Ovary (tissue), 9 donors: ENCODE data around the gene MPRIP. TPM values are rescaled to one million over a fixed set of nuclear protein-coding genes. Genes with fewer than 3 reads are reported as not detected.

Experiments used
- DNase-seq, 5 donors: peaks; one replicate each; pipeline ENCODE4 v3.0.0-alpha.2; 2019 to 2020
- H3K27ac ChIP-seq, 2 donors: fragments of 200-600 bp; one replicate each; pipeline versions ENCODE4 v1.5.1 to v1.8.0; 2019 to 2022
- H3K27me3 ChIP-seq: fragments of 200-600 bp; one replicate; pipeline ENCODE4 v1.8.0; 2022
- H3K36me3 ChIP-seq: fragments of 200-600 bp; sonication (generic); one replicate; pipeline ENCODE4 v1.5.1; 2019
- H3K4me1 ChIP-seq: one replicate; pipeline ENCODE4 v1.8.1; 2013; ENCODE audit warnings: mild to moderate bottlenecking, moderate library complexity; ENCODE audit not compliant: insufficient read depth
- H3K4me3 ChIP-seq: fragments of 200-600 bp; sonication (generic); one replicate; pipeline ENCODE4 v1.5.1; 2017
- H3K9me3 ChIP-seq, 2 donors: fragments of 200-600 bp in 1 of 2; sonication (generic) in 1 of 2; one replicate each; pipeline versions ENCODE4 v1.5.1 to v1.8.1; 2013 to 2019; ENCODE audit warnings: mild to moderate bottlenecking in 1 of 2, moderate library complexity in 1 of 2
- CTCF ChIP-seq, 3 donors: fragments of 450-650 bp in 2 of 3; fragments of 200-600 bp in 1 of 3; IDR thresholded peaks; one replicate each; pipeline versions ENCODE4 v1.5.1 to v1.8.0; 2016 to 2022; ENCODE audit warnings: antibody characterized with exemption in 3 of 3, mild to moderate bottlenecking in 1 of 3
- EP300 ChIP-seq: sonication (generic); formaldehyde crosslinking; IDR thresholded peaks from one replicate; pipeline ENCODE4 v1.6.1; 2017; ENCODE audit warnings: antibody characterized with exemption
- POLR2A ChIP-seq: fragments of 450-650 bp; IDR thresholded peaks from one replicate; pipeline ENCODE4 v1.6.1; 2017; ENCODE audit warnings: antibody characterized with exemption, mild to moderate bottlenecking, moderate library complexity
- WGBS, 3 donors: extraction: QIAGEN DNeasy Blood & Tissue Kit in 1 of 3; methylation state at CpG; one replicate each; pipeline versions ENCODE4 v1.1.5 to v1.1.7; 2013 to 2017; 5-methylcytosine and 5-hydroxymethylcytosine counted together
- intact Hi-C, 4 donors: fragments of 100-400 bp; cut with DNase I; formaldehyde crosslinking; loops; one replicate each; pipeline versions ENCODE4 v1.11.0 to v1.15.1; 2022 to 2023
- polyA plus RNA-seq, 2 donors: library from polyadenylated mRNA; stranded (reverse); fragments of 200-250 nt in 1 of 2; fragments of 350-450 nt in 1 of 2; fragmentation: Illumina TruSeq in 1 of 2; extraction: RNeasy Lipid Tissue Mini Kit (QIAGEN cat#74804) in 1 of 2; gene quantifications; one replicate each; pipeline ENCODE4 v1.2.3, GENCODE V29; 2013 to 2014
- total RNA-seq, 7 donors: library from RNA; depleted of rRNA in 2 of 7; stranded (reverse); fragments of >200 nt in 2 of 7; fragmentation: NEBNext Ultra II Directional in 3 of 7; extraction: Animal tissue kit (Norgen Biotek cat#: 25700) in 3 of 7; gene quantifications; one replicate each; pipeline versions ENCODE4 v1.1.0 to v1.2.4, GENCODE V29; 2016 to 2023
- donor health status: DM: no; HTN: no; CAD: no; lungs with moderate emphysema.
- donor health status: DM: no; HTN: no; CAD: no.
- donor health status: Bipolar disorder and iron deficiency.
- donor health status: DM: yes; HTN: yes; CAD: no.
- donor health status: DM: no; HTN: no; CAD: no.
- donor health status: DM: yes; HTN: yes; CAD: no.

Gene MPRIP
- total and polyA plus RNA-seq, 9 donors = 72.3 to 256 (median 202) TPM

- Histone ChIP-seq H3K9me3 (no peaks in the 10 kb centered on the region), H3K27me3 (no peaks in the 10 kb centered on the region), H3K4me3 (no peak overlapping the region), H3K27ac (peak overlapping the region in 1 of 2 donors; percentile 40), H3K36me3 (no peaks in the 10 kb centered on the region), H3K4me1 (peaks cover 38% of the 10 kb centered on the region)
- intact Hi-C loops = loop anchor here in 1 of 4 donors (5.0 kb wide), 1 partner anchor 48 kb away; no protein-coding TSS in a partner anchor
- 6 to 9% (median 6%) methylated on average over 3 of the region's 3 CpGs for WGBS, 3 donors
- TF ChIP-seq EP300 = no peak
- TF ChIP-seq POLR2A = no peak
- no peak for TF ChIP-seq CTCF (IDR thresholded peaks at IDR 0.05)
- peak in 1 of 5 donors; percentile 38 for DNase-seq
These were observed 78.4 kb downstream of the MPRIP start for GRCh38 chr17:17120701-17121100.

GRCh38 chr17:17121162-17121561, 78.9 kb downstream of the MPRIP start:
- Histone ChIP-seq H3K36me3 (no peaks in the 10 kb centered on the region), H3K27ac (no peak overlapping the region), H3K27me3 (no peaks in the 10 kb centered on the region), H3K4me1 (peaks cover 38% of the 10 kb centered on the region), H3K9me3 (no peaks in the 10 kb centered on the region), H3K4me3 (no peak overlapping the region)
- DNase-seq = no peak
- TF ChIP-seq EP300 = no peak
- TF ChIP-seq CTCF (IDR thresholded peaks at IDR 0.05) = no peak
- TF ChIP-seq POLR2A = no peak
- intact Hi-C loops = loop anchor here in 1 of 4 donors (5.0 kb wide), 1 partner anchor 49 kb away; no protein-coding TSS in a partner anchor
- 67 to 73% (median 69%) methylated on average over 8 of the region's 8 CpGs for WGBS, 3 donors

- Histone ChIP-seq H3K9me3 (no peaks in the 10 kb centered on the region), H3K27ac (no peak overlapping the region), H3K4me1 (peaks cover 26% of the 10 kb centered on the region), H3K27me3 (no peaks in the 10 kb centered on the region), H3K4me3 (no peak overlapping the region), H3K36me3 (no peaks in the 10 kb centered on the region)
- intact Hi-C loops = loop anchor here in 1 of 4 donors (5.0 kb wide), 1 partner anchor 51 kb away; no protein-coding TSS in a partner anchor
- TF ChIP-seq EP300 (no peak), POLR2A (no peak), CTCF (IDR thresholded peaks at IDR 0.05) (no peak)
- no peak for DNase-seq
- 90 to 91% (median 91%) methylated on average over 10 of the region's 10 CpGs for WGBS, 3 donors
These were observed 80.7 kb downstream of the MPRIP start for GRCh38 chr17:17122781-17123483.

- no peak overlapping the region for H3K4me3 ChIP-seq
- H3K27me3 ChIP-seq = no peaks in the 10 kb centered on the region
- WGBS, 3 donors = 91 to 94% (median 92%) methylated on average over 3 of the region's 3 CpGs
- intact Hi-C loops = loop anchor here in 1 of 4 donors (5.0 kb wide), 1 partner anchor 52 kb away; no protein-coding TSS in a partner anchor
- H3K27ac ChIP-seq = no peak overlapping the region
- no peaks in the 10 kb centered on the region for H3K36me3 ChIP-seq
- no peak for DNase-seq
- H3K4me1 ChIP-seq = peaks cover 13% of the 10 kb centered on the region
- TF ChIP-seq EP300 (no peak), POLR2A (no peak), CTCF (IDR thresholded peaks at IDR 0.05) (no peak)
- H3K9me3 ChIP-seq = no peaks in the 10 kb centered on the region
These were observed 82.1 kb downstream of the MPRIP start for GRCh38 chr17:17124341-17124740.
